Erythroblast (primary cell): ENCODE results near the gene SLC9A3.

Source experiments
- DNase-seq, 2 experiments: peaks; one replicate each; lab custom pipeline; 2025; lab: John Stamatoyannopoulos, UW
- GATA1 ChIP-seq: IDR thresholded peaks from 2 replicates; pipeline ENCODE4 v1.6.1; 2011; ENCODE audit warnings: low read depth, mild to moderate bottlenecking, control low read depth, low read length, moderate library complexity
- POLR2A ChIP-seq: IDR thresholded peaks from 2 replicates; pipeline ENCODE4 v1.6.1; 2011; ENCODE audit warnings: mild to moderate bottlenecking, low read length

Gene SLC9A3

DNA sequence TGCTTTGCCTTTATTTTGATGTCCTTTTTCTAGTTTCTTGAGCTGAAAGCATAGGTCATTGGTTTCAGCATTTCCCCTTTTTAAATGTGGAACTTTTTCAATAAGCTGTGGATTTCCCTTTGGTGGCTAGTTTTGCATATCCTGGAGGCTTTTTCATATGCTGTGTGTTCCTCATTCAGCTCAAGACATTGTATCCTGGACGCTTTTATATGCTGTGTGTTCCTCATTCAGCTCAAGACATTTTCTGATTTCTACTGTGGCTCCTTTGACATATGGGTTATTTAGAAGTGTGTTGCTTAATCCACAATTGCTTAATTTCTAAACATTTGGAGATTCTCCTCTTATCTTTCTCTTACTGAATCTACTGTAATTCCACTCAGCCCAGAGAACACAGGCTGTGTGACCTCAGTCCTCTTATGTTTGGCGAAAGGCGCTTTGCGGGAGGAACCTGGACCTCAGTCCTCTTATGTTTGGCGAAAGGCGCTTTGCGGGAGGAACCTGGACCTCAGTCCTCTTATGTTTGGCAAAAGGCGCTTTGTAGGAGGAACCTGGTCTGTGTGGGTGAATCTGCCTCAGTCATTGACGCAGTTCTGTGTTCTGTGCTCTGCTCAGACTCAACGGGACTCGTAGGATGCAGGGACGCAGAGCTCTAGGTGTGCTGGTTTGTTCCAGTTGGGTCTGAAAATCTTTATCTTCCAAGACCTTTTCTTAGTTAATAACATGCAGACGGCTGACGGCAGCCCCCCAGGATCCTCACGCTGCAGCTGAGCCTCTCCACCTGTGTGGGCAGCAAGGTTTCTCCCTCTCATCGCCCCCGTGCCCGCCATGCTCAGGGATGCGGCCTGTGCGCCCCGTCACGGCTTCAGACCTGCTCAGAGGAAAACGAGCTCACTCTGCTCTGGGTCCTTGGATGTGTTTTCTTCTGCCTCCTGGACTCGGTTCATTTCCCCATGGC is 6.0 kb upstream of the SLC9A3 start:
- TF ChIP-seq POLR2A: no peak
- no peak for TF ChIP-seq GATA1
- no peak for DNase-seq

GRCh38 chr5:528629-529511 is 4.6 kb upstream of the SLC9A3 start:
- DNase-seq: no peak
- TF ChIP-seq GATA1 (no peak), POLR2A (no peak)

- no peak for TF ChIP-seq POLR2A
- no peak for TF ChIP-seq GATA1
- DNase-seq: no peak
Measured at GRCh38 chr5:527646-528628, 3.7 kb upstream of the SLC9A3 start.

GRCh38 chr5:526456-527088 is 2.3 kb upstream of the SLC9A3 start:
- no peak for DNase-seq
- no peak for TF ChIP-seq POLR2A
- no peak for TF ChIP-seq GATA1

GRCh38 chr5:525916-526315 is 1.7 kb upstream of the SLC9A3 start:
- no peak for DNase-seq
- TF ChIP-seq POLR2A (no peak), GATA1 (no peak)

DNA sequence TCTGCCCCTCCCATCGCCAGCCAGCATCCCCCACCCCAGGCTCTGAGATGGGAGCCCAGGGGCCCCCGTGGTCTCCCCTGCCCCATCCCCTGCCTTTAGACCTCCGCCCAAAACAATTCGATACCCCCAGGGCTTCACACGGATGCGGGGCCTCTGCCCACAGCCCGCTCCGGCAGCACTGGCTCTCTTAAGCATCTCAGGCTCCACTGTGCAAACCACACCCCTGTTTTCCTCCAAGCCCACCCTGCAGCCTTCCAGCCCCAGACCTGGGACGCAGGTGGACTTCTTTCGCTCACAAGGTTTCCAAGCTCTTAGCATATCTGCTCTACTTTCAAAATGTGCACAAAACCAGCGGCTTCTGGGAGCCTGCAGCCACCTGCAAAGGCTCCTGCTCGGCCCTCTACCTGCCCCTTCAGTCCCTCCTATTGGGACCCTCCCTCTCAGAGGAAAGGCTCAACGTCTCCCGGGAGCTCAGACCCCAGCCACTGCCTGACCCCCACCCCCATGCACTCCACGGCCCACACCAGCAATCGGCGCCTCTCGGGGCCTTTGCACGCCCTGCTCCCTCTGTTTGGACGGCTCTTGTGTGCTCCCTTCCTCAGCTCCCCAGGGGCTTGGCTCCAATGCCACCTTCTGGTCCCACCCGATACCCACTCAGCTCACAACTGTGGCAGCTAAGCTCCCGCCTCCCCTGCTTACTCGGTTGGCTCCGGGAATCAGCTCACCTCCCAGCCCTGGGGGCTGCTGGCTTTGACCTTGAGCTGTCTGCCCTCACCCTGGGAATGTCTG is 918 bp upstream of the SLC9A3 start:
- TF ChIP-seq POLR2A (no peak), GATA1 (no peak)
- no peak for DNase-seq

DNA sequence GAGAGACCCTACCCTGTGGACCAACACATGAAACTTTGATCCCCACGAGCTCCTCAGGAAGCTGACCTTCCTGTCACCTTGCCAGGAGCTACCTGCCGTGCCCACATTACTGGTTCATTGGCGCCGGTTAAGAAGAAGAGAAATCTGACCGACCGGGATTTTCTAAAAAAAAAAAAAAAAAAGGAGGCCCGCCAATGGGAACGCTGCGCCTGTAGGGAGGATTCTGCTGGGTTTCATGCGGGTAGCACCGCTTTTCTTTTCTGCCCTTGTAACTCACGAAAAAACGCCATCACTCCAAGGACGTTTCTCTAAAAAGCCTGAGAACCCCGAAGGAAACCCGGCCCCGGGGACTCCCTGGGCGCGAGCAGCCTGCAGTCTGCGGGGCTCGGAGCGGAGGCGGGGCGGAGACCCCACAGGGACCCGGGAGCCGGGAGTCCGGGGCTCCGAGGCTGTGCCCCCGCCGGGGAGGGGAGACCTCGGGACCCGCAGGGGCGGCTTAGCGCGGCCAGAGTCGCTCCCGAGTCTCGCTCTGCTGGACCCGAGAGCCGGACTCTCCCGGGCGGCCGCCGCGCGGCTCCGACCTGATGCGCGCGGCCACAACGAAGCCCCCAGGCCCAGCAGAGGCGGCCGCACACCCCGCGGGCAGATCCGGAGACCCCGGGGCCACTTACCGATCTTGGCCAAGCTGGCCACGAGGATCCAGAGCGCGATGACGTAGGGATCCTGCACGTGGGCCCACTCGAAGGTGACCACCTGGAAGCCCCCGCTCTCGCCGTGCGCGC is 617 bp downstream of the SLC9A3 start:
- TF ChIP-seq POLR2A (no peak), GATA1 (no peak)
- DNase-seq: no peak

GRCh38 chr5:522899-523440 is 1.3 kb downstream of the SLC9A3 start:
- no peak for DNase-seq
- TF ChIP-seq GATA1: no peak
- no peak for TF ChIP-seq POLR2A

DNA sequence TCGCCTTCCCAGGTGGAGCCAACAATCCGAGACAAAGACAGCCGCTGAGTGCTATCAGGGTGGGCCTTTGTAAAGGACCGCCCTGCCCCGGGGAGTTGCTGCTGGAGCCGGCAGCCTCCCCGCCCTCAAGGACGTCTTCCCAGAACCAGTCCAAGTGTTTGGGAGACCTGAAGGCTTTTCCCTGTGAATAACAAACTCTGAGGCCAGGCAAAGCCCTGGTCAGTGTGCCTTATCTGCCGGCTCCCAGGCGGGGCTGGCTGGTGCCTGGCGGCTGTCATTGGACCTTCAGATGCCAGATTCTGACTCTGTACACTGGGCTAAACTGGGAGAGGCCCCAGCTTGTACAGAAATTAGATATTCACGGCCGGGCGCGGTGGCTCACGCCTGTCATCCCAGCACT is 2.1 kb downstream of the SLC9A3 start:
- no peak for TF ChIP-seq POLR2A
- TF ChIP-seq GATA1: no peak

GRCh38 chr5:521680-522079 is 2.6 kb downstream of the SLC9A3 start:
- DNase-seq: no peak
- TF ChIP-seq POLR2A: no peak
- TF ChIP-seq GATA1: no peak

More for the DNA sequence above, 2.1 kb downstream of the SLC9A3 start:
- peak; percentile 5 to 21 for DNase-seq

DNA sequence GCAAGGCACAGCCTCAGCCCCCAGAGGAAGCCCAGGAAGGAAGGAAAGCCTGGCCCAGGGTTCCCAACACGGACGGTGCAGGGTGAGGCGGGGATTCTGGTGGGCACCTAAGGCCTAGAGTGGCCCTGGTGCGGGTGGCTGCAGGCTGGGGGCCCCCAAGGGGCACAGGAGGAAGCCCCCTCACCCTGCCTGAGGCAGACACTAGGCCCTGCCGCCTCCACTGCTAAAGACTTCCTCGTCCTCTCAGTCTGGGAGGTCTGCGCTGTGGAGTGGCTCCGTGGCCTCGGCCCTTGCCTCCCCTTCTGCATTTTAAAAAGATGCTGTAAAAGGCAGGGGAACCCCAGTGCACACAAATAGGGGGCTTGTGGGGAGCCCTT is 3.4 kb downstream of the SLC9A3 start:
- no peak for DNase-seq
- TF ChIP-seq POLR2A: no peak
- no peak for TF ChIP-seq GATA1
